Activated CD4-positive, alpha-beta T cell treated with anti-CD3 and anti-CD28 coated beads for 4 hours (primary cell): ENCODE data around the gene LHPP.

Experiments
- DNase-seq, 2 donors: peaks; one replicate each; pipeline ENCODE4 v3.0.0-alpha.2; 2020

LHPP gene

DNA sequence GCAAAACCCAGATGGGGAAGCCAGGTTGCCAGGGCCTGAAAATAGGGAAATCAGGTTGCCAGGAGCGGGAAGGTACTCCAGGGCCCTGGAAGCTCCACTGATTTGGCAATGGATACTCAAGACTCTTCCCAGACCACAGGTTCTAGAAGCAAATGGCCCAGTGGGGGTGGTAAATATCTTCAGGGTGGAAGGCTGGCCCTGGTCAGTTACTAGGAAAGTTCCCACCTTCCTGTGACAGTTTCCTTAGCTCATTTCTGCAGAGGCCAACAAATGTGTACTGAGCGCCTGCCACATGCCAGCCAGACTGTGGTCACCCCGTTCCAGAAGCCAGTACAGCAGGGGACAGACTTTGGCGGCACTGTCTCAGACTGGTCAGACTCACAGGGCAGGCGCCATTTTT, 168.9 kb downstream of the LHPP start:
- no peak for DNase-seq

DNA sequence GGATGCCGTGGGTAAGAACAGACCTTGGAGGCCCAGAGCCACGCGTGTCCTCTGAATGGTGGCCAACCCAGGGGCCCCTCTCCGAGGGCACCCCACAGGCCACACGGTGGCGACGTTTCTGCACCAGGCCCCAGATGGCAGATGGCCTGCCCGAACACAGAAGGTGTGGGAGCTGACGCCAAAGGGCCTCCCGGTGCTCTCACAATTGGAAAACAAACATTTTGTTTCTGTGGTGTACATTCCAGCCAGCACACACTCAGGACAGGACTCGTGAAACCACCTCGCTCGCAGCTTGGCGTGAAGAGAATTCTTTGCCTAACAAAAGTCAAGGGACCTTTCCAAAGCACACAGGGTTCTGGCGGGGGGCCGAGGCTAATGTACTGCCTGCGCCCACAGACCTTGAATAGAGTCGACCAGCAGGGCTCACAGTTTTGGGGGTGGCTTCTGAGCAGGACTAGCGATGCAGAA, 170.5 kb downstream of the LHPP start:
- DNase-seq = peak in 1 of 2 donors; percentile 49

DNA sequence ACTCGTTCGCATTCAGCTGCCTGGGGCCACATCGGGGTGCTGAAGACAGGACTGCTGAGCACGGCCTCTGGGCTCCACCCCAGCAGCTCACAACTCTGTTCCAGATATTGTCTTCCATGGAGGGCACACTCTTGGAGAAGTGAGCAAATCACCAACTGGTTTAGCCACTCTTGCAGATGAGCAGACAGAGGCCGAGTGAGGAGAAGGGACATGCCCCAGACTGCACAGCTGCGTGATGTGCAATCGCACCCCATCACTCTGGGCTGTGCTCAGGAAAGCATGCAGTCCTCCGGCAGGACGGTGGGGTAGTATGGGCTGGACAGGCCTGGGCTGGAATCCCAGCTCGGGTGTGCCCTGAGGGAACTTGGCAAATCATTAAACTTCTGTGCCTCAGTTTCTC, 170.9 kb downstream of the LHPP start:
- DNase-seq = no peak

DNA sequence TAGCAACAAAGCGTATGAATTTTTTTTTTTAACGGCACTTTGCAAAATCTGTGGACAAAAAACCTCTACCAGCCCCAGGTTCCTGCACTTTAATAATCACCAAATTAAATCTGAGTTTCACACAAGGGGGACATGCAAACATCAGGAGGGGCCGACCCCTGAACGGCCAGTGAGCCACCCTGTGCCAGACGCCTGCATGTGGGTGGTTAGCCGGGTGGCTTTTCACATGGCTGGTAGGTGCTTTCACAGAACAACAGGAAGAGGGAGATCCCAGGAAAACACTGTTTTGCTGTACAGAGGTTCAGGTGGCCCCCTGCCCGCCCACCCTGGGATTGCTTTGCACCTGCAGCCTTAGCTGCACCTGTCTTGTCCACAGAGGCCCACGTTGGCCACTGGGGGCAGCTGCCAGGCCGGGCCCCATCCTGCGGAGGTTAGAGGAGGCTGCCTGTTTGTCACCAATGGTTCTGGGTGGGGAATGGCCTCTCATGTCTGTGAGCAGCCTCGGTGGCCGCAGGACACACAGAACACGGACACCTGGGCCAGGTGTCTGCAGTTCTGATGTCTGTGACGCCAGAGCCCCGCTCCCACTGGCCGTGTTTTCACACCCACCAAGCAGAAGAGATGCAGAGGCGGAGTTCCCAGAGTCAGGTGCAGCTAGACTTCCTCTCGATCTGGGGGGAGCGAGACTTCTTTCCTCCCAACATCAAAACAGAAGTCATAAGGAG, 174.8 kb downstream of the LHPP start:
- DNase-seq = peak; percentile 32 to 35

DNA sequence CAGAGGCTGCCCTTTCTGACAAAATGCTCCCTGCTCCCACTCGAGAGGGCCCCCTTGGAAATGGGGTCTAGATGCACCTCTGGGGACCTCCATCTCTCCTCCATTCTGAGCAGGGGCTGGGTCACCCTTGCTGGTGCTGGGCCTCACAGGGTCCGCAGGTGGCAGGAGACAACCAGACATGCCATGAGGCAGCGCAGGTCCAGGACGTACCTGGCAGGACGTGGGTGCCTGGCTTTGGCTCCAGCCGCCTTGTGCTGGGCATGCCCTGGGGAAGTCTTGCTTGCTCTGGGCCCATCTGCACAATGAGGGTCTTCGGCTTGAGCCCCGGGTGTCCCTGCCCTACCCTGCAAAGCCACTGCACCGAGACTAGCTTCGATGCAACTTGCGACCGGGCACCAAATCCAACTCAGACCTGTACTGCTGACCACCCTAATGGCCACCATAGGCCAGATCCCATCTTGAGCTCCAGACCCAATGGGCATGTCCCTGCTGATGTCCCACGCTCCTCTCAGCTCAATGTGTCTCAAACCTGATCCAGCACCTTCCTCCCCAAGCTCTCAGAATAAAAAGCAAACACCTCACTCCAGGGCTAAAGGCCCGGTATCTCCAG, 175.6 kb downstream of the LHPP start:
- no peak for DNase-seq

DNA sequence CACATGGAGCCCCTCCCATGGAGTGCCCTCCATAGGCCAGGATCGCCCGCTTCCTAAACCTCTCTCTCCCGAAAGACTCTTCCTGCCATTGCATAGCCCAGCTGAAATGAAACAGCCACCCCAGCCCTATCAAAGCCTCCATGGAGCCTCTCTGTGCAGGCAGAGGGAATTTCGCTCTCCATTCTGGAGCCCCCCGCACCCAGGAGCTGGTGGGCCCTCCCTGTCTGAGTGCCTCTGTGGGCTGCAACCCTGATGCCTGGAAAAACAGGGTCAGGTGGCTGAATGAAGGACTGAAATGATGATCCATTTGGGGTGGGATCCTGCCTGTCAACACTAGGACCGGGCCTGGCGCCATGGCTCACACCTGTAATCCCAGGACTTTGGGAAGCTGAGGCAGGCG, 176.1 kb downstream of the LHPP start:
- DNase-seq = no peak

DNA sequence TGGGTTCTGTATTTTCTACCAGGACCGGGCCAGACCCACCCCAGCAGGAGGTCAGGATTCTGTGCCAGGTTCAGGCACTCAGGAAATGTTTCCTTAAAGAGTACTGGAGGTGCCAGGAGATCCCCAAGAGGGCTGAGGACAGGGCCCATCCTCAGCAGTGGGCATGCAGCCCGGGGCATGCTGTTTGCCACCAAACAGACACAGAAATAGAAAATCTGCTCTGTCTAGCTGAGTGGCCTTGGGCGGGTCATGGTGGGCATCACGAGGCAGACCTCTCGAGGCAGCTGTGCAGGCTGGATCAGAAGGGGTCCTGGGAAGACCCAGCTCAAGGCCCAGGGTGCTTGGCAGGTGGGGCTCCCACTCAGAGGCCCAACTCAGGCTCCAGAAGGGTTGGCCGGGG, 177.6 kb downstream of the LHPP start:
- DNase-seq = no peak

DNA sequence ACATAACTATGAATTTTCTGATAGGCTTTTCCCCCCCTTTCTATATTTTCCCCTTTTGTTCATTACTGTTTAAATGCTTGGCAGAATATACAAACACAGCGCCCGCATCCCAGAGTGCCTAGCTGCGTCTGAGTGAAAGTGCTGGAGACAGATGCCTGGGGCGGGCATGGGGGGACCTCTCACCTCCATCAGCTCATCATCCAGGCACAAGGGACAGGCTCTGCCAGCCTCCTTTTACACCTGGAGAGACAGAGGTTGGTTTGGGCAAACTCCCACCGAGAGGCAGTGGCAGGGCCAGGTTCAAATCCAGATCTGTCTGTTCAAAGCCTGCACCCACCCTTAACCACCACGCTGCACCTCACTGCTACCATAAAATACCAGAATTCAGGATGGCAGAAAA, 178.0 kb downstream of the LHPP start:
- no peak for DNase-seq

DNA sequence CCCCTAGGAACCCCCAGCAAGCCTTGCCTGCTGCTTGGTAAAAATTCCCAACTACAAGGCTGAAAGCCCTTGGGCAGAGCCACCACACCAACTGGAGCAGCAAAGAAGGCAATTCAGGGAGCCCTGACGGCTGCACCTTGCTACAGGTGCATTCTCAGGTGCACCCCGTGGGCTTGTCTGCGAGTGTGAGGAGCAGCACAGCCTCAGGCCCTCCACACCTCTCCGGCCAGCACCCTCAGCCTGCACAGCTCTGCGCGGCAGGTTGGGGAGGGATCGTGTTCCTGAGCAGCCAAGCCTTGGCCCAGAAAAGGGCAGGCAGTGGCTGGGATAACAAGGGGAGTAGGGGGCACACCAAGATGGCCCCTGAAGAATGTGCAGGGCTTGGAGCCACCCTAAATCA, 178.4 kb downstream of the LHPP start:
- DNase-seq = no peak

DNA sequence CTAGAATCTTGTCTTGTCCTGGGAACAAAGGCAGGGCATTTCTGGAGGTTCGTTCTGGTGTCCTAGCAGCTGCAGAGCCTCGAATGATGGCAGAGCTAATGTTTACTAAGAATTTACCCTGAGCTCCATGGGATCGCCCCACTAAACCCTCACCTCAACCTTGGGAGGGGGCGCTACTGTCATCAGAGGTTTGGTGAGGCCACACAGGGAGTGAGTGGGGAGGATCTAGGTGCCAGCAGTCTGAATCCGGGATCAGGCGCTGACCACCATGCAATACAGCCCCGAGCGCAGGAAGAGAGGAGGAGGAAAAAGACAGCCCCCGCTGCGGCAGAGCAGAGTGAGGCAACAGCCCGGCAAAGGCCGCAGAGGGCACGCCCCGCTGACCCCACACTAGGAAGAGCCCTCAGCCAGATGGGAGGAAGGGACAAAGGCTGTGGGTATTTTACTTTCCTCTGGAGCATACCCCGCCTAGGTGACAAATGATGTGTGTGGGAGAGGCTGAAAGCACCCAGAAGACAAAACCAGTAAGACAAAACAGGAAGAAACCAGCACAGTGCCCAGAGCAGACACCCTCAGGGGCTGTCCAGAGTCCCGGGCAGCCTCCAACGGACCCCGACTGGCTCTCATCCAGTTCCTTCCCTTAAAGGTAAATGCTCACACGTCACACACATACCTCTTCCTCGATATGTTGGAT, 179.1 kb downstream of the LHPP start:
- no peak for DNase-seq

DNA sequence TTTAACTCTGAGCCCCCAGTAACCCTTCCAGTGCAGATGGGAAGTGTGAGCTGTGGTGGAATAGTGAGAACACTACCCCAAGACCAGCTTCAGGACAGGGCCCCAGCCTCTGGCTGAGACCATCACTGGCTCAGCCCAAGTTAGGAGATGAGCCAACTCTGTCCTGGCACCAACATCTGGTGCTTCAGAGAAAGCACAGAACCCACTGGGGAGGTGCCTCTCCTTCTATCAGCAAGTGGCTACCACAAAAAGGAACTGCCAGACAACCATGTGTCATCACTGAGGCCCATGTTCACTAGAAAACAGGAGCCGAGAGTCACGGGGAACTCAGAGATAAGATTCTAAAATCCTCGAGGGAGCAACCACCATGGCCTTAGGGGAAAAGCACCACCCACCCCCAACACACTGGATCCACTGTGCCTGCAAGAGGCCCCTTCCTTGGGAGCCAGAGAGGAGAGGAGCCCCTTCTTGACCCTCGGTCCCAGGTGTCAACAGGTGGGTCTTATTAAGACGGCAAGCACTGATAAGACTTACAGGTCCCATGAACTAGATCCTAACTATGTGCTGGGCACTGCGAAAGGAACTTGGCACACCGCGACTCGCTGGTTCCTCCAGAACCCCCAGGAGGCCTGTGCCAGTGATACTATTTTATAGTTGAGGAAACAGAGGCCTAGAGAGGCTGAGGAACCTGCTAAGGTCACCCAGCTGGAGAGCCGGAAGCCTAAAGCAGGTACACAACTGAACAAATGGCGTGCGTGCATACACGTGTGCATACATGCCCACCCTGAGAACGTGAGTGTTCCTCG, 179.9 kb downstream of the LHPP start:
- DNase-seq = peak; percentile 38 to 54

DNA sequence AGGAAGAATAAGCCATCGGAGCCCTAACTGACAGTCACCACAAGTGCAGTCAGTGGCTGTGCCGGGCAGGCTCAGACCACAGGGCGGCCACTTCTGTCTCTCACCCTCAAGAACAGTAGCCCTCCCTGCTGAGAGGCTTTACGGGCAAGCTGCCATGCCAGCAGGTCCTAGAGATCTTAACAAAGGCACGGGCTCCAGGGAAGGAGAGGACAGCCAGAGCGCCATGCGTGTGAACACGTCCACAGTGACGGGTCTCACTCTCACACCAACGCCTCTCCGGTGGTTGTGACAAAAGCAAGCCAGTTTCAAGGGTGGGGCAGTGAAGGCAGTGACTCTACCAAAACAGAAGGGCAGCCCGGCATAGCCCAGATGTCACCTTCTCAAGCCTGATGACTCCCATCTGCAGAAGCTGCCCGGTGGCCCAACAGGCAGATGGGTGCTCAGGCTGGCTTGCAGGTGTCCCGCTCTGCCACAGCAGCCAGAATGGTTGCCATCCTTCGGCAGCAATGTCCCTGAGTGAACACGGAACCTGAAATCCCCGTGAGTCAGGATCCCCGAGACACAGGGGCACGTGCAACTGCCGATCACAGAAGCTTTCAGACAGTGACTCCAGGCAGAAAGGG, 180.6 kb downstream of the LHPP start:
- DNase-seq = no peak

DNA sequence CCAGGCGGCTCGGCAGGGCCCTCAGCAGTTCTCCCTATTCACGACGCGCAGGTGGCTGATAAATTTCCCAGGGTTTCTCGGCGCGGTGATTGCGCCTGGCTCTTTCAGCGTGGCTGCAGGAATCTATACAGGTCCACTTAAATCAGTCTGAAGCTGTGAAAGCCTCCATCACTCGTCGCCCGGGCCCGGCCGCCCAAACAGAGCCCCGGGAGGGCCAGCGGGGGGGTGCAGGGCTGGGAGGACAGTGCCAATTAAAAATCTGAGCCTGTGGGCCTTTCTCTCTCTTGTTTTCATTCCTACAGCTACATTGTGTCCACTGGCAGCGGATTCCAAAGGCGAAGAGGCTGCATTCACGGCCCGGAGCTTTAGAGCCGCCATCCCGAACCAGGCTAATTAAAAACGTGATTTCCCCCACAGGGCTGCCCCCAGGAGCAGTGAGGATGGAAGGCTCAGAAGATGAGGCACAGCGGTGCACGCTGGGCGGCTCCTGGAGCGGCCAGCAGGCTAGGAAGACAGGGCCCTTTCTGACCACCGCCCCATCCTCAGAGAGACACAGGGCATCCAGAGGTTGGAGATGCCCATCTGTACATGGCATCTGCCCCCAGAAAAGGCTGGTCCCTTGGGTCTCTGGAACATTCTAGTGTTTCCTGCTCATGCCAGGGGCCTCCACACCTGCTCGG, 181.8 kb downstream of the LHPP start:
- DNase-seq = no peak

DNA sequence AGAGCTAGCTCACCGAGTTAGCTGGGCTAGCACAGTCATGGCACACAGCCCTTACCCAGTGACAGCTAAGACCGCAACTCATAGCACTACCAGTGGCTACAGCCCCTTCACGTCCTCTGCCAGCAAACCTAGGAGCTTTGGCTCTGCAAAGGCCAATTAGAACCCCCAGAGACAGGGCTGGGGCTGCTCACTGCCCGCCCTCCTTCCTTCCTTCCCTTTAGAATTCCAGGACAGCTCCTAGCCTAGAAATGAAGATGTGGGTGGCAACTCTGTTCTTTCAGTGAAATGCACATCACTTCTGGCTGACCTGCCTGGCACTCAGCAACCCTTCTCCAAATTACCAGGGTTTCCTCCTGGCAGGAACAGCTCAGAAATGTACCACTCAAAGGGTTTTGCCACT, 182.6 kb downstream of the LHPP start:
- DNase-seq = no peak

DNA sequence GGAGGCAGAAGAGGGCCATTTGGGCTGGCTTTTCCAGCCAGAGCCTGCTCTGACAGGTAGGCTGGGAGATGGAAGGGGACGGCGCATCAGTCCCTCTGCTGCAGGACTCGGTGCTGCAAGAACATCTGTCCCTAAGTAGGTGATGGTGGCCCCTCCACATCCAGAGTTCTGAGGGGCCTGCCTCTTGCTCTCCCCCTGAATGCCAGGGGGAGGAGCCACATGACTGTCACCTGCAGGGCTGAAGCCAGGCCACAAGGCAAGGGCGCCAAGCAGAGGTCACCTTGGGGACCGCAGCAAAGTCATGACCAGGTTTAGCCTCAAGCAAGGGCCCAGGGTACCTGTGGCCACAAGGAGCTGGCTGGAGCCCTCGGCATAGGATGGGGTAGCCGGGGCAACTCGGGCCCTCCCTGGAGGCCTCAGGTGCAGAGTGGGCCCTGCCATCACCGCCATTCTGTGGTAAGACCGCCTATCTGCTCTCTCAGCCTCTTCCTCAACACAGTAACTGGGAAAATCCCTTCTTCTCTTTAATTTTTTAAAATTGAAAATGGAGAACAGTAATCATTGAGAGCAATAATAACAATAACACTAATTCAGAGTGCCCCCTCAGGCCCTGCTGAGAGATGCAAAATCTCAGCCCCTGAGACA, 183.3 kb downstream of the LHPP start:
- DNase-seq = no peak

DNA sequence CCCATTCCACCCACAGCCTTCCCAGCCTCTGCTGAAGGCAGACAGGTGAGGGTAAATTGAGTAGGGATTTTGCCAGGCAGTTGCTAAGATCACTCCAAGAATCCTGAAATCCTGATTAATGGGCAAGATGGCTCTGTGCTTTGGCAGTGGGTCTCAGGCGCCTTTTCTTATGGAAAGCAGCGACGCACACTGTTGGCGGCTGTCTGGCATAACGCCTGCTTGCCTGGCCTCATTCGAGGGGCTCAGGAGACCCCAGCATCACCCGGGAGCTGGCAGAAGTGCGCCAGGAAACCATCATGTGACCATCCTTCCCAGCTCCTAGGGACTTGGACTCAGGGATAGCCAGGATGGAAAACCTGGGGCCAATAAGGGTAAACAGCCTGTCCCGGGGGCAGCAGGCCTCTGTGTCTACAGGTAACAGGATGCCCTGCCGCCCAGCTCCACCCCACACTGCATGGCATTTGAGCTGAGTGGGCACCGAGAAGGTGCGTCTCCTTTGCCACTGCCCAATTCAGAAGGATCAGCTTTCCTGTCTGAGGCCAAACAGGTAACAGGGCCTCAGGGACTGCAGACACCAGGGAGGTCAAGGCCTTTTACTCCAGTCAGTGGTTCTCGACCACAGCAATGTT, 184.0 kb downstream of the LHPP start:
- no peak for DNase-seq

DNA sequence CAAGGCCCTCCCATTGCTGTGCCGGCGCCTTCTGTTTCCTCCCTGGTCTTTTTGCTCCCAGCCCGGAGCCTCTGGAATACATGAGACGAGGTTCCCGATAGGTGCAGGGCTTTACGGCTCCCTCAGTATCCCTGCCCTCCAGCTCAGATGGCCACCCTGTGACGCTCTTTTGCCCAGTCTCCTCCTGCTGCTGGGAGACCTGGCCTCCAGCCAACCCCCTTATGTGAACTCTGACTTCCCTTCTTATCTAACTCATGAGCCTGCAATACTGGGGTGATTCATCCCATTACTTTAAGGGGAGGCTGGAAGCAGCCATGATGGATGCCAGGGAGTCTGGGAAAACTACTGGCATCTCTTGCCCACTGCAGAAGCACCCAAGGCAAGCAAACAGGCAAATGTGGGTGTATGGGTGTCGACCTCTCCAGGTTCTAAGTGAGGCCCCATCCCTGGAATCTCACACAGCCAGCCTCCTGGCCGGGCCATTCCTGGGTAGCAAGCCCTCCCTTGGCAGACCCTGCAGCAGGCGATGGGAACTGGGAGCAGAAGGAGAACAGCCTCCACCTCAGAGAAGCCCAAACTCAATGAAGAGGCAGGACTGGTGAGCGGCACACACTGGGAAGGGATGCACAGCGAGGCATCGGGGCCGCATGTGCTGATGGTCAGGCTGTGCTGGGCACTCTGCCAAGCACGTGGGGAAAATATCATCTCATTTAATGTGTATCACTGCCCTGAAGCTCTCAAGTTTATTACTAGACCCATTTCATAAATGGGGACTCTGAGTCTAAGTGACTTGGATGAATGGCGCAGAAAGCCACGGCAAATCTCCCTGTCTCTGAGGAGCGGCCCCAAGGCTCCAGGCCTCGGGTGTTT, 185.1 kb downstream of the LHPP start:
- DNase-seq = no peak

DNA sequence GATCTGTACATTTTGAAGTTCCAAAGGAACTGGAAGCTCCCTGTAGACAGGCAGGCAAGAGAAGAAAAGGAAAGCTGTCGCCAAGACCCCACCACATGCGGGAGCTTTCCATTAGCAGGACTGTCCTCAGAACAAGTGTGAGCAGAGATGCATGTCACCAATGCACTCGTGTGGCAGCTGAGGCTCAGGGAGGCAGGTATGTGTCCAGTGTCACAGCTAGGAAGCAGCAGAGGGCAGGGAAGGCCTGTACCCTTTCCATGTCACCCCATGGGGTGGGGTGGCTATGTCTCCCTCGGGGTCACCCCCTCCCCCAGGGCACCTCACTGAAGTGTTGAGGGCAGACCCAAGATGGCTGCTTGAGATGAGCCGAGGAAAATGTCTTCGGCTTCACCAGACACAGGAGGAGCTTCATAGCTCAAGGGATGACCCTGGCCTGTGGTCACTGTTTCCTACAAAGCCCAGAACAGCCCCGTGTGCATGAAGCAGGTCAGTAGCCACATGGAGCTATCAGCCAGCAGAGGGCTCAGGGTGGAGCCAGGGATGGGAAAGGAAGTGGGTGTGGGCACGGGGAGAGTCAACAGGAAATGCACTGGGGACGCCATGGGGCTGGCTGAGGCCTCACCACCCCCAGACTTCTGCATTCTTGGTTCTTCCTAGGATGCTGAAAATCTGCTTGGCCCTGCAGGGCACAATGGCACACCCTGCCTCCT, 186.0 kb downstream of the LHPP start:
- DNase-seq = peak; percentile 59 to 69

DNA sequence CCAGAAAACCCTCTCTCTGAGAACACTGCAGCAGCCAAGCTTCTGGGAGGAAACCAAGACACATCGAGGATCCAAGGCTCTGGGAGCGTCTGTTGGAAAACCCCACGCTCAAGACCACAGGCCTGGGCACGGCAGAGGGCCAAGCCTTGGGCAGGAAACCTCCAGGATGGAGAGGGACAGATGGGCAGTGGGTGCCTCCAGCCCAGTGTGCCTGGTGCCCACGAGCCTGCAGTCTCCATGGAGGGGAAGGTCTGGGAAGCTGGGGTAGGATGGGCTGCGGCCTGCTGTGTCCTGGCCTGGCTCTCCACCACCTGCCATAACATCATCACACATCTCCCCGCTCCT, 186.5 kb downstream of the LHPP start:
- no peak for DNase-seq

DNA sequence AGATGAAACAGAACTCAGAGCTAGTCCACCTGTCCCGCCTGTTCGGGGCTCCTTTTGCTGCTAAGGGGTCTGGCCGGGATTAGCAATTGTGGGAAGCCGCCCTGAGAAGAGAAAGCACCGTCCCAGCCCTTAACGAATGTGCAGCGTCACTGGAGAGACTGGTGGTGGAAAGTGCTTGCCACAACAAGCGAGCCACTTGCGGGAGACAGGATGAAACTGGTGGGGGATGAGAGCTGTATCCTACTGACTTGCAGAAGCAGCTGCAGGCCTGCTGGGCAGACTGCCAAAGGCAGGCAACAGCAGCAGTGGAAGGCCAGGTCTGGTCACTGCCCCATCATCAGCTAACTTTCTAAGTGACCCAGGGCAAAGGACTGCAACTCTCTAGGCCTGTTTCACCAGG, 187.1 kb downstream of the LHPP start:
- DNase-seq = peak; percentile 34 to 51
